SJCRH30 (cell line): ENCODE data around the gene FAM25G. TPM values are rescaled to one million over a fixed set of nuclear protein-coding genes. Genes with fewer than 3 reads are reported as not detected.
"Not testable (repeated sequence)": the region's sequence is repeated elsewhere in the genome, so short reads cannot be mapped to it uniquely, and the experiment has no call there.

Experiments used
- DNase-seq, 2 experiments: peaks; one replicate each; pipeline ENCODE4 v3.0.0-alpha.2; 2015 to 2020
- H3K27ac ChIP-seq: fragments of 250-450 bp; sonication (Bioruptor Pico); 2 replicates; pipeline ENCODE4 v1.5.1; 2020; ENCODE audit warnings: mild to moderate bottlenecking, moderate library complexity
- H3K27me3 ChIP-seq: fragments of 250-450 bp; sonication (Bioruptor Pico); 2 replicates; pipeline ENCODE4 v1.5.1; 2020; ENCODE audit warnings: mild to moderate bottlenecking, moderate library complexity
- H3K36me3 ChIP-seq: fragments of 250-450 bp; sonication (Bioruptor Pico); 2 replicates; pipeline ENCODE4 v1.5.1; 2020; ENCODE audit warnings: mild to moderate bottlenecking, moderate library complexity
- H3K4me1 ChIP-seq: fragments of 250-450 bp; sonication (Bioruptor Pico); 2 replicates; pipeline ENCODE4 v1.5.1; 2020; ENCODE audit warnings: mild to moderate bottlenecking, moderate library complexity
- H3K4me3 ChIP-seq: fragments of 250-450 bp; sonication (Bioruptor Pico); 2 replicates; pipeline ENCODE4 v1.5.1; 2020; ENCODE audit warnings: mild to moderate bottlenecking, moderate library complexity
- H3K9me3 ChIP-seq: fragments of 250-450 bp; sonication (Bioruptor Pico); replicated peaks from 2 replicates; pipeline ENCODE4 v1.5.1; 2020; ENCODE audit warnings: mild to moderate bottlenecking, moderate library complexity
- total RNA-seq: library from RNA; depleted of rRNA; stranded (reverse); fragments of >200 nt; shearing (Covaris generic); gene quantifications from 2 replicates; pipeline ENCODE4 v1.2.3, GENCODE V29; 2014; rRNA removed

The FAM25G gene
- total RNA-seq, result 0.63 TPM in 1 of 2 replicates, not detected in the other

DNA sequence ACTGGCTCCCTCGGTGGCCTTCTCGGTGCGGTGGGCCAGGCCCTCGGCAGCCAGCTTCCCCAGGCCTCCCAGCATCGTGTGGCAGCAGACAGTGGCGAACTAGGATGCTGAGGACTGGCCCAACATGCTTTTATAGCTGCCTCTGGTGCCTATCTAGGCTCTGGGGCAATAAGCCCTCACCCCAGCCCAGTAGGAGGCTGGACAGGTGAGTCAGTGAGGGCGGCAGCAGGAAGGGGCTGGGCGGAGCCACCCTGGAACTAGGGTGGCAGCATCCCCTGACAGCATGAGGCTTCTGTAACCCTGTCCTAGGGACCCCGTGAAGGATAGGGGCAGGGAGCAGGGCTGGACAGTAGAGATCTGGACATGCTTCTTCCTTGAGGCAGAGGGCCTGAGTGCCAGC lies at the start of gene FAM25G:
Gene FAM25G (minus strand): TSS at position 101 of the 400 bp plus-strand sequence. CDS start 26 bp downstream, at position 75.
- not testable (repeated sequence) for H3K27me3 ChIP-seq, DNase-seq, H3K9me3 ChIP-seq, H3K4me3 ChIP-seq, H3K36me3 ChIP-seq, H3K27ac ChIP-seq, H3K4me1 ChIP-seq

DNA sequence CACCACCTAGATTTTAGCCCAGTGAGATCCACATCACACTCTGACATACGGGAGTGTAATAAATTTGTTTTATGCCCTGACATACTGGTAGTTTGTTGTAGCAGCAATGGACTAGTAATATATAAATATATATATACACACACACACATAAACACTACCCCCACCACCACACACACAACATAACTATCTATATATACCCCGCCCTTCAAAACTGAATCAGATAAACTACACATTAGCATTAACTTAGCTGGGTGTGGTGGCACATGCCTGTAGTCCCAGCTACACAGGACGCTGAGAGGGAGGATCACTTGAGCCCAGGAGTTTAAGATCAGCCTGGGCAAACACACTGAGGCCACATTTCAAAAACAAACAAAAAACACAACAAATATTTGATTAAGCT lies 44.9 kb upstream of the FAM25G start:
- H3K4me3 ChIP-seq, H3K36me3 ChIP-seq, H3K27me3 ChIP-seq, H3K27ac ChIP-seq, DNase-seq, H3K9me3 ChIP-seq, H3K4me1 ChIP-seq: not testable (repeated sequence)

DNA sequence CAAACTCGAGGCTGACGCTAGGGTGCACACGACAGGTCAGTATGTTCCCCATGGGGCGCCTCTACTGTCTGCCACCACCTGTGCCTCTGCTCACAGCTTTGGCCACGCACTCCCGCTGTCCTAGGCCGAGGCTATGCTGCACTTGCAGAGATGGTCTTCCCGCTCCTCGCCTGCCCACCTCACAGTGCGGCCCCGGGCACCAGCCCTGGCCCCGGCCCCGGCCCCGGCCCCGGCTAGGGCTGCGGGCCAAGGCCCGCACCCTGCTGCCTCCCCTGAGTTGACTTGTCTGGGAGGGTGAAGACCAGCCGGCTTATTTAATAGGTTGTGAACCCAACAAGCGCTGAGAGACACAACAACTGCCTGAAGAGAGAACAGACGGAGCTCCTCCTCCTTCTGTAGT lies 32.0 kb upstream of the FAM25G start, which contains the start of gene AGAP9:
Gene AGAP9 (minus strand): TSS at position 164 of the 400 bp plus-strand sequence. CDS start 112 bp downstream, at position 52.
- DNase-seq, H3K9me3 ChIP-seq, H3K4me3 ChIP-seq, H3K27ac ChIP-seq, H3K4me1 ChIP-seq, H3K27me3 ChIP-seq, H3K36me3 ChIP-seq: not testable (repeated sequence)

DNA sequence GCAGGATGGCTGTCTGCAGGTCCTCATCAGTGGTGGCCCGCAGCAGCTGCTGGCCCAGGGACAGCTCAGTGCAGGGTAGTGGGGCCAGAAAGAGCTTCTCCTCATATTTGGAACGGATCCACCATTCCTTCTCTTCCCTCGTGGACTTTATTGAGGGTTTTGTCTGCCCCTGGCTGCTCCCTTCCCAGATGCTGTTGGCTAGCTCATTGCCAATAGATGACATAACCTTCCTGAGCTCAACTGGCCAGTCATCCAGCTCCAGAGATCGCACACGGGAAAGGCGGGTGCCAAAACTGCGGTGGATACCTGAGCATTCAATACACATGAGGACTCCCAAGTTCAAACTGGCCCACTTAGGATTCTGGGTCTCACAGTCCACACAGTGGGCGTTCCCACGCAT lies 10.8 kb upstream of the FAM25G start:
- H3K4me3 ChIP-seq, H3K36me3 ChIP-seq, H3K27me3 ChIP-seq, H3K27ac ChIP-seq, H3K9me3 ChIP-seq, DNase-seq, H3K4me1 ChIP-seq: not testable (repeated sequence)

DNA sequence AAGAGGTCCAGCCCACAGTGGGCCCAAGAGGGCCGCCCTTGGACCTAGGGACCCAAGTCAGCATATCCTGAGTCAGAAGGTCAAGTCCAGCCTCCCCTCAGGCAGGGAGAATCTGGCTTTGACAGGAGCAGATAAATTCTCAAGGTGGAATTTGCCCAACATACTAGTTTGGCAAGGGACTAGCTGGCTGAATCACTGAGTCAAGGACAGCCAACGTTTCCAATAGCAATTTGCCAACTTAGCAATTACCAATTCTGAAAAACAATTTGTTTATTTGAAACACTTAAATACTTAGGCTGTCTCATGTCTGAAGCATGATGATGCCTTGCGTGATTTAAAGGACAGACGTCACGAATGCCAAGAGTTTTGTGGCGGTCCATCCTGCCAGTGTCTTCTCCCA lies 2.7 kb upstream of the FAM25G start:
- H3K27me3 ChIP-seq, H3K4me1 ChIP-seq, H3K27ac ChIP-seq, H3K4me3 ChIP-seq, H3K9me3 ChIP-seq, DNase-seq, H3K36me3 ChIP-seq: not testable (repeated sequence)

DNA sequence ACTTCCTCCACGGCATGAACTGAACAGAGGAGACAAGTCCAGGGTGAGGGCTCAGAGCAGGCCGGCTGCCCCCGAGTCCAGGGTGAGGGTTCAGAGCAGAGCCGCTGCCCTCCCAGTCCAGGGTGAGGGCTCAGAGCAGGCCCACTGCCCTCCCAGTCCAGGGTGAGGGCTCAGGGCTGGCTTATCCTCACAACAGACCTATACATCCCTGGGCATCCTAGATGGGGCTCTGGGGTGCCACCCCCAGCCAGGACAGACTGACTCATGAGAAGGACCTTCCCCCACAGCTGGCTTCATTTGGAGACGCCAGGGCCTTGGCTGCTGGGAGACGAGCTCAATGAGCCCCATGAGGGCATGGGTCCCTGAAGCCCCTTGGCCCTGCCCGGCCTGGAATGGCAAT lies 1.9 kb downstream of the FAM25G start:
- not testable (repeated sequence) for H3K27me3 ChIP-seq, H3K36me3 ChIP-seq, DNase-seq, H3K4me1 ChIP-seq, H3K27ac ChIP-seq, H3K9me3 ChIP-seq, H3K4me3 ChIP-seq

DNA sequence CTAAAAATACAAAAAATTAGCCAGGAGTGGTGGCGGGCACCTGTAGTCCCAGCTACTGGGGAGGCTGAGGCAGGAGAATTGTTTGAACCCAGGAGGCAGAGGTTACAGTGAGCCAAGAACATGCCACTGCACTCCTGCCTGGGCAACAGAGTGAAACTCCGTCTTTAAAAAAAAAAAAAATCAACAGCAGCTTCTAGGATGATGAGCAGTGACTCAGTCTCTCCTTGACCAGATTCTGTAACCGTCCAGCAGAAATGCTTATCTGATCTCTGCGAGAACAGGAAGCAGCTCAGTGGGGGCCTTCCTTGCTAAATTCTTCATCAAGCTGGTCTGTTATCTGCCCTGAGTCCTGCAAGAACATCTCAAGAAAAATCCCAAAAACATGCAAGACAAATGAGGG lies 5.6 kb downstream of the FAM25G start:
- DNase-seq, H3K27me3 ChIP-seq: not testable (repeated sequence)

DNA sequence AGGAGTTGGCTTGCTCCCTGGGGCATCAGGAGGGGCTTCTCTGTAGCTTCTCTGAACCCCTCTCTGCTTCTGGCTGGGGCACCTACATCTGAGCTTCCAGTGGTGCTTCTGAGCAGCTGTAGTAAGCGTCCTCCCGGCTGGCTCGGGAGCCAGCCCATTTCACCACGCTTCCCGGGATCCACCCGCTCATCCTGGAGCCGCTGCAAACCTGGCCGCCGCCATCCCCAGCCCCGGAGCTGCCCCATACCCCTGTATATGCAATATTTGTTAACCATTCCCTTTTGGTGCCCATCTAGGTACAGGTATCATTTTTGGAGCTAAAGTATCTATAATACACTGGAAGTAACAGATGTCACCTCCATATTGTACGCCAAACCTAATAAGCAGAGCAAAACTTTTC lies 6.7 kb downstream of the FAM25G start:
- not testable (repeated sequence) for H3K27me3 ChIP-seq, H3K36me3 ChIP-seq, H3K4me3 ChIP-seq, H3K9me3 ChIP-seq, H3K4me1 ChIP-seq, H3K27ac ChIP-seq, DNase-seq

More for the DNA sequence above, 5.6 kb downstream of the FAM25G start:
- not testable (repeated sequence) for H3K36me3 ChIP-seq, H3K4me1 ChIP-seq, H3K27ac ChIP-seq, H3K4me3 ChIP-seq, H3K9me3 ChIP-seq

DNA sequence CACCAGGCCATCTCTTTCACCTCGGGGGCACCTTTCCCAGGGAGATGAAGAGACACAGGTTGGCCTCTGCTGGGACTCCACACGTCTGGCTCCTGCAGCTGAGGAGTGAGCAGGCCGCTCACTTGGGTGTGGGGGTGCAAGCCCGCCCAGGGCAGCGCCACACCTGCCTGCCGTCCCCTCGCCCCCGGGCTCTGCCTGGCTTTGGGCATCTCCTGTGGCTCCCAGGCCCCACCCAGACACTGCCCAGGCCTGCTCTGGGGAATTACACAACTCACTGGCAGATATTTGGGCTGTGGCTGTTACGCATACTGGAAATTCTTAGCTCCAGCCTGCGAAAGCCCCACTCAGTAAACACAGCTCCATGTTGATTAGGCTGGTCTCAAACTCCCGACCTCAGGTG lies 7.6 kb downstream of the FAM25G start, which contains the start of gene ANXA8:
Gene ANXA8 (minus strand): TSS at position 193 of the 400 bp plus-strand sequence. CDS start 182 bp downstream, at position 11.
- not testable (repeated sequence) for H3K4me3 ChIP-seq, H3K27ac ChIP-seq, H3K27me3 ChIP-seq, DNase-seq, H3K4me1 ChIP-seq, H3K9me3 ChIP-seq, H3K36me3 ChIP-seq

DNA sequence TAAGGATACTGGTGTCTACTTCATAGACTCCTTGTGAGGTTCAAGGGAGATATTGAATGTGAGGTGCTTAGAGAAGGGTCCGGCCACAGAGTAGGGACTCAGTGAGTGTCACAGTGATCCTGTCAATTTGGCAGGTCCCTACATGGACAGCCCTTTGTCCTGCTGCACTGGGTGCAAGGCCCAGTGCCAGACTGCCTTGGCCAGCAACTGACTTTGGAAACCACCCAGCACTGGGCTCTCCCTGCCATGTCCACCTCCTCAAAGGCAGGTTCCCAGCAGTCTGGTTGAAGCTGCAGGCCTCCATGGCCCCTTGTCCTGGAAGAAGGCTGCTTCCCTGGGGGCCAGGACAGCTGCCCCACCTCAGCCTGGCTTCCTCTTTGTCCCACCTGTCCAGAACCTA lies 9.1 kb downstream of the FAM25G start:
- H3K4me1 ChIP-seq, DNase-seq, H3K9me3 ChIP-seq, H3K27me3 ChIP-seq, H3K36me3 ChIP-seq, H3K4me3 ChIP-seq, H3K27ac ChIP-seq: not testable (repeated sequence)

DNA sequence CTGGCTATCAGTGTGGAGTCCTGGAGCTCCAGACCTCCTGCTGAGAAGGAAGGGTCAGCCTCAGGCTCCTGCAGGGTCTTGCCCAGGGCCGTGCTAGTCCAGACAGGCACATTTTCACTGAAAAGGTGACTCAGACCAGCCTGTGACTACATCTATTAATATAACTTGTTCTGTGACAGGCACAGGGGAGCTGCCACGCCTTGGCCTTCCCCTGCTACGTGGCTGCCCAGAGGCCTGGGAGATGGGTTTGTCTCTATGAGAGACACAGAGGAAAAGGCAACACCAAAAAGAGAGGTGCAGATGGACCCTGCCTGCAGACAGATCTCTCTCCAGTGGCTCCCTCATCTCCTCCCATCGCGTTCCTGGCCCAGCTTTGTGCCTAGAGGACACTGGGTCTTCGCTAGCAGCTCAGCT lies 9.7 kb downstream of the FAM25G start:
- H3K9me3 ChIP-seq, H3K4me3 ChIP-seq, H3K36me3 ChIP-seq, DNase-seq, H3K27ac ChIP-seq, H3K4me1 ChIP-seq, H3K27me3 ChIP-seq: not testable (repeated sequence)

DNA sequence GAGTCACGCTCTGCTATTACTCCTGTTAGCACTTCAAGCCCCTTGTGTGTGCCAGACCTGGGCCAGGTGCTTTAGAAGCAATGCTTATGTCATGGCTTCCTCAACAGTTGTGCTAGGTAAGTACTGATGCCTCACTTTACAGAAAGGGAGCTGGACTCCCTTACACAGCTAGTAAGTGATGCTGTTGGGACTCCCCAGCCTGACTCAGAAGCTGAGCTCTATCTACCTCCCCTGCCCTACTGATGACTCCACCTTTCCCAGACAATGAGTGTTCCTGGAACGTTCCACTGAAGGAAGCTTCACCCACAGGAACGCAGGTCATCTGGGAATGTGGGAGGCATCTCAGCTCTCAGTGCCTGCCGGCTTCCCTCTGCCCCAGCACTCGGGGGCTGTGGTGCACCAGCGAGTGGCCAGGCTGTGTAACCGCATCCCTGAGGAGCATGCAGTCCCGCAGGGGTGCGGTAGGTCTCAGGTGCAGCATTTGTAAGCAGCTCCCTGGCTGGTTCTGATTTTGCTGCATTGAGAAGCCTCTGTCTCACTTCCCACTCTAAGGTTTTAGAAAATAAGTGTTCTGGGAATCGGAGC lies 10.2 kb downstream of the FAM25G start:
- not testable (repeated sequence) for DNase-seq, H3K4me1 ChIP-seq

DNA sequence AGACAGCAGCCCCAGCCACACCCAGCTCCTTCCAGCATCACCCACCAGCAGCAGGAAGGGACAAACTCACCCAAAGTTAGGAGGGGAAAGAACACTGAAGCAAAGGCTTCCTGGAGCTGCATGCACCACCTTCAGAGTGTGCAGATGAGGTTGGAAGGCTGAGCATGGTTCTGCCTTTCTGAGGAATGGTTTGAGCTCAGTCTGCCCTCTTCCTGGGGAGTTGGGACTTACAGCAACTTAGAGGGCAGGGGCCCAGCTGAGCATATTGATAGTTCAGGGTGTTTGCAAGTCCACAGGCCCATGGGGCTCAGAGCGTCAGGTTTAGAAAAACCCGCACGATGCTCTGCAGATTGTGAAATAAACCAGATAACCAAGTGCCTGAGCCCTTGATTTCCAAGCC lies 11.4 kb downstream of the FAM25G start:
- not testable (repeated sequence) for H3K9me3 ChIP-seq, DNase-seq, H3K4me3 ChIP-seq, H3K27ac ChIP-seq, H3K27me3 ChIP-seq, H3K36me3 ChIP-seq, H3K4me1 ChIP-seq

More for the DNA sequence above, 10.2 kb downstream of the FAM25G start:
- not testable (repeated sequence) for H3K36me3 ChIP-seq, H3K27me3 ChIP-seq, H3K4me3 ChIP-seq, H3K9me3 ChIP-seq, H3K27ac ChIP-seq

DNA sequence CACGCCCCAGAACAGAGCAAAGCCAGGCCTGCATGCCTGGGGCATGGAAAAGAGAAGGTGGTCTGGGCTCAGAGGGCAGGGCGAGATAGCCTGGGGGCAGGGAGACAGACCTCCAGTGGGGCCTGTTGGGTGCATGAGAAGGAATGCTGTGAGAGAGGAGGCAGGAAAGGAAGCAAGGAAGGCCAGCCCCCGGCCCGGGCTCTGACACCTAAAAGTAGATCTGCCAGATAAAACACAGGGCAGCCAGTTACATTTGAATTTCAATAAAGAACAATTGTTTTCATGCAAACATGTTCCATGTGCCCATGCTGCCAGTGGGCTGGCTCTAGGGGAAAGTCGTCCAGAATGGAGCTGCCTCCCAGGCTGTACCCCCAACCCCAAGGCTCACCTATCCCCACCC lies 13.4 kb downstream of the FAM25G start:
- H3K27ac ChIP-seq, H3K4me3 ChIP-seq, H3K36me3 ChIP-seq, DNase-seq, H3K27me3 ChIP-seq, H3K9me3 ChIP-seq, H3K4me1 ChIP-seq: not testable (repeated sequence)

DNA sequence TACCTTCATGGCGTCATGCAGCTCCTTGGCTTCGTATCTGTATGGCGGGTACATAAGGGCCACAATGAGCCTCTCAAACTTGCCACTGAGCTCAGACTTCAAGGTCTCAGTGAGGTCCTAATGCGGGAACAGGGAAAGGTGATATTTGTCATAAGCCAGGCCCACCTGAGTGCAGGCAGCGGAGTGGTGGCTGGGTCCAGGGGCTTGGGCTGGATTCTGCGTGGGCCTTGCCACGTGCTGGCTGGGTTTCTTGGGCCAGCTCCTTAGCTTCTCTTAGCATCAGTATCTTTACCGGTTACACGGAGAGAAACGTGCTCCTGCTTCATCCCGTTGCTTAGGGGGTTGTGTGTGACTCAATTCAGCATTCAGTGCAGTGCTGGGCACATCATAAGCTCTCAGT lies 14.4 kb downstream of the FAM25G start:
- not testable (repeated sequence) for DNase-seq, H3K9me3 ChIP-seq, H3K36me3 ChIP-seq, H3K4me3 ChIP-seq, H3K27ac ChIP-seq, H3K27me3 ChIP-seq, H3K4me1 ChIP-seq

DNA sequence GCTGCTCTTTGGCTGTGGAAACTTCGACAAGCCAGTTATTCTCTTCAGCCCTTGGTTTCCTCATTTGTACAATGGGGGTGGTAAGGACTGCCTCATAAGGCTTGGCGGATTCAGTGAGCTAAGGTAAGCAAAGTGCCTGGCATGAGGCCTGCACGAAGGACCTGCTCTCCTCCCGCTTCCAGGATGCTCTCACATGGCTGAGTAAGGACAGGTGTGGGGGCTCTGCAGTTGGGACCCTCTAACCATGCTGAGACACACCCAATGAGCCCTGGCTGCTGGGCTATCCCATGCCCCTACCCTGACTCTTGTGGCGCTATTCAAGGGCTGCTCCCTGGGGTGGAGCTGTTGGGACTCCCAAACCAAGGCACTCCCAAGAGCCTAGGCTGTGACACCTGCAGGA lies 16.4 kb downstream of the FAM25G start:
- H3K36me3 ChIP-seq, H3K9me3 ChIP-seq, H3K4me3 ChIP-seq, H3K27me3 ChIP-seq, H3K27ac ChIP-seq, DNase-seq, H3K4me1 ChIP-seq: not testable (repeated sequence)
